GM19455 (cell line): ENCODE results near the gene VSIG1.

Experiments
- ATAC-seq: cut with Tn5 transposase; IDR thresholded peaks from one replicate; pipeline ENCODE4 v1.9.1; 2021; ENCODE audit not compliant: unreplicated experiment

VSIG1 gene

DNA sequence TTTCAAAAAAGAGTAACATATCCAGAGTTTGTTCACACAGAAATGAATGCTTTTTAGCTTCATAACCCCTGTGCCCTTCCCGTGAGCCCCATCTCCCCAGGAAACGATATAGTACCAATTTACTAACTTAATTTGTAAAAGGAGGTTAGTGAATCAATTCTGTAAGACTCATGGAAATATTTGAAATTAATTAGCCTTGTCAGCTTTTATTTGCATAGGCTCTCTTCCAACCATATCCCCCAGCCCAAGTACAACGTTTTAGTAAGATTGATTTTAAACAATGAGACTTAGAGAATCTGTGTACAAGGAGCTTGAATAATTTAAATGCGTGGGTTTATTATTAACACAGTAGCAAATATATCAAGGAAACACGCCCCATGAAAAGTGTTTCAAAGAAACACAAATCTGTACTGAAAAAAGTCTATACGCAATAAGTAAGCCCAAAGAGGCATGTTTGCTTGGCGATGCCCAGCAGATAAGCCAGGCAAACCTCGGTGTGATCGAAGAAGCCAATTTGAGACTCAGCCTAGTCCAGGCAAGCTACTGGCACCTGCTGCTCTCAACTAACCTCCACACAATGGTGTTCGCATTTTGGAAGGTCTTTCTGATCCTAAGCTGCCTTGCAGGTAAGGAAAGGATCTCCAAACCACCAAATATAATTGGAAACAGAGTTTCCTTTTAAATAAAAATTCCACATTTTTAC, at the start of gene VSIG1:
TSS of gene VSIG1 (plus strand) at position 512 of the 703 bp plus-strand sequence. CDS start at position 578, 66 bp downstream.
- ATAC-seq, result no peak

DNA sequence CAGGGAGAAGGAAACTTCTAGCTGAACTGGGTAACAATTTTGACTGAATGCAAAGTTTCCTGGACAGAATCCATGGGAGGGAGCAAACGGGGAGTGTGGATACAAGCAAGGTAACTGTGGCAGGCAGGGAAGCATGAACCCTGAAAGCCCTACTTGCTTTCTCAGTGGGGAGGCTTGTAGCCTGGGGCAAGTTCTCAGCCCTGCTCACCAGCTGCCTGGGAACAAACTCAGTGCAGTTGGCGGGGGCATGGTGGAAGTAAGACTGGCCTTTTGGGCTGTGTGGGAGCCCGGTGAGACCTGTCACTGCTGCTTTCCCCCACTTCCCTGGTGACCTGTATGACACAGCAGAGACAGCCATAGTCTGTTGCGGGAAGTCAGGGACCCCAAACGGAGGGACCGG, 48.7 kb upstream of the VSIG1 start:
- ATAC-seq, result no peak

DNA sequence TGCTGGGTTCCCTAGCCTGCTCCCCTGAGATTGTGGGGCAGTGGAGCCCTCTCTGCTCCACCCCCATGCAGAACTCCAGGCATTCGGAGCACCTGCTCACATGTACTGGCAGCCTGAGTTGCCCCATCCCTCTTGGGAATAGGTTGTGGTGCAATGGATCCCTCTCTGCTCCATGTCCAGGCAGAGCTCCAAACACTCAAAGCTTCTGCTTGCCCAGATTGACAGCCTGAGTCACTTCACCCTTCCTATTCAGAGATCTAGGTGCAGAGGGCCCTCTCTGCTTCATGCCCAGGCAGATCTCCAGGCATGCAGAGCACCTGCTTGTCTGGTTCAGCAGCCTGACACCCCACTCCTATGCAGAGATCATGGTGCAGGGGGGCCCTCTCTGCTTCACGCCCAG, 44.1 kb upstream of the VSIG1 start:
- no peak for ATAC-seq

GRCh38 chrX:108001218-108001814, 43.5 kb upstream of the VSIG1 start:
- no peak for ATAC-seq

GRCh38 chrX:108018656-108019381, 26.0 kb upstream of the VSIG1 start:
- no peak for ATAC-seq

DNA sequence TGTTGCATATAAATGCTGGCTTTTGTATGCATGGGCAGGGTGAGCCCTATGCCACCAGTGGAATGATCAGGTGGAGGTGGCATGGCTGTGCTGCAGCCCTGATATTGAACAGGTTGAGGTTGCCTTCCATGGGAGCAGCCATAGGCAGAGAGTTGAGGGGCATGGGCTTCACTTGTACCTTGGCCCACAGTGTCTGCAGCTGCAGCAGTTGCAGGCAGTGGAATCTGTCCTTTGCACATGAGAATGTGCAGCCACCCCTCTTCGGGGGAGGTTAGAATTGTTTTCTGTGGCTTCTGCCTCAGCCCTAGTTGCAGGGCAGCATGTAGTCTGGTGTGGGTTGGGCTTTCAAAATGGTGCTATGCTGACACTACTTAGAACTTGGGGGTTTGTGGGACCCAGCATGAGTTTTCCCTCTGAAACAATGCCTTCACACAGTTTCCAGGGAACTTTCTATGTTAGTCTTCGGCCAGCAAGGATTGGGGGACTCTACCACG, 25.4 kb upstream of the VSIG1 start:
- no peak for ATAC-seq

- ATAC-seq, result no peak
These were observed 24.2 kb upstream of the VSIG1 start for GRCh38 chrX:108020631-108021030.

GRCh38 chrX:108022491-108023089, 22.3 kb upstream of the VSIG1 start:
- ATAC-seq, result no peak

GRCh38 chrX:108025376-108025775, 19.5 kb upstream of the VSIG1 start:
- no peak for ATAC-seq

- no peak for ATAC-seq
These were observed 18.8 kb upstream of the VSIG1 start for GRCh38 chrX:108025954-108026600.

- no peak for ATAC-seq
These were observed 16.0 kb upstream of the VSIG1 start for GRCh38 chrX:108028854-108029253.

DNA sequence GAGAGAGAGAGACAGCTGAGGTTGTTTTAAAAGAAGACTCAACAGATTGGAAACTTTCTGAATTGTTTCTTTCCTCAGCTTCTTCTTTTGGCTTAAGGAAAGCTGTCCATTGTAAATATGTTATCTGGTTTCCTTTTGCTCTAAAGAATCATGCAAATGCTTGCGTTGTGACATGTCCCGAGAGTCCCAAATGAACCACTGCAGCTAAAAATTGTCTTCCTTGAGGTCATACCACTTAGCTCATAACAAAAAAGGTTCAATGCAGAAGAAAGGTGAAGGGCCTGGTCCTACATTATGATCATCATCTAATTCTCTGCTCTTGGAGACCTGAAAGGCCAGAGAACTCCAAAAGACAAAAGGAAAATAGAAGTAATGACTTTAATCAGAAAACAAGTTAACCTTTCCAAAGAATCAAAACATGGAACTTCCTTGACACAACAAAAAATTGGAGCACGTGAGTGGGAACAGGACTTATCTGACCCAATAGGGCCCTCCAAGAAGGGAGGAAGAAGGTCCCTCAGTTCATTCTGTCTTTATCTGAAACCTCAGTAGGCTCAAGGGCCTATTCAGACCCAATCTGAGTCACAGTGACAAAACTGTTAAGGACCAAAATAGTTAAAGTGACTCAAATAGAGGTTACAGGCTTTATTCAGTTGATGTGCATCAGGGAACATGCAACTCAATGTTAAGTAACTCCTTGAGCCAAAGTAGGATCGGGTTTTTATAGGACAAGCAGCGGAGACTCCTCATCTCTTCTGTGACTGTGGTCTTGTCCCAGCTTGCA, 14.7 kb upstream of the VSIG1 start:
- ATAC-seq, result peak; percentile 74

DNA sequence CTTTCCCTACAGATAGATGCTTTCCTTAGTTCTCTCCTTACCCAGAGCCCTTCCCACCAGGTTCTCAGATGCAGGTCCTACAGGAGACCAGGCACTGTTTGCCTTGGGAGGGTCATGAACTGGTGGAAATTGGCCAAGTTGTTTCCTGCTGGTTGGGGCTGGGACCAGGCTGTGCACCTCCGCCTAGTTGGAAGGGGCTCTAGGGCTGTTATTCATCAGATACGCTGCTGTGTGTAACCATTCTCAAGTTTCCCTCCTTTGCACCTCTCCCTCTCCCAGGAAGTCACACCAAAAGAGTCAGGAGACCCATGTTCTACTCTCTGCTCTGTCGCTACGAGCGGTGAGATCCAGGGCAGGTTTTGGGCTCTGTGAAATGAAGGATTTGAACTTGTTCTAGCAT, 11.9 kb upstream of the VSIG1 start:
- ATAC-seq, result no peak

GRCh38 chrX:108033890-108034289, 11.0 kb upstream of the VSIG1 start:
- no peak for ATAC-seq

DNA sequence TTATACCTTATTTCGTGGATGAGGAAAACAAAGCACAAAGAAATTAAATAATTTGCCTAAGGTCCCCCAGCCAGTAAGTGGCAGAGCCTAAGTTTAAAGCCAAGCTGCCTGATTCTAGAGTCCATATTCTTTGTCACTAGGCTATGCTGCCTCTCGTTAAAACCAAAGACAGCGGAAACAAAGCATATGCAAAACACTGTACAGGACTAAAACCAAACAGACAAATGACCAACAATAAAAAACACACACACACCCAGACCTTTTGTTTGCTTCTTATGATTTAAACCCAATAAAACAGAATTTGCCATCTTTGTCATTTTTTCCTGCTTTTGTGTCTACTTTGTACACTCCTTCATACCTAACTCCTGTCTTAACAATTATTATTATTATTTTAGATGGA, 10.1 kb upstream of the VSIG1 start:
- no peak for ATAC-seq

DNA sequence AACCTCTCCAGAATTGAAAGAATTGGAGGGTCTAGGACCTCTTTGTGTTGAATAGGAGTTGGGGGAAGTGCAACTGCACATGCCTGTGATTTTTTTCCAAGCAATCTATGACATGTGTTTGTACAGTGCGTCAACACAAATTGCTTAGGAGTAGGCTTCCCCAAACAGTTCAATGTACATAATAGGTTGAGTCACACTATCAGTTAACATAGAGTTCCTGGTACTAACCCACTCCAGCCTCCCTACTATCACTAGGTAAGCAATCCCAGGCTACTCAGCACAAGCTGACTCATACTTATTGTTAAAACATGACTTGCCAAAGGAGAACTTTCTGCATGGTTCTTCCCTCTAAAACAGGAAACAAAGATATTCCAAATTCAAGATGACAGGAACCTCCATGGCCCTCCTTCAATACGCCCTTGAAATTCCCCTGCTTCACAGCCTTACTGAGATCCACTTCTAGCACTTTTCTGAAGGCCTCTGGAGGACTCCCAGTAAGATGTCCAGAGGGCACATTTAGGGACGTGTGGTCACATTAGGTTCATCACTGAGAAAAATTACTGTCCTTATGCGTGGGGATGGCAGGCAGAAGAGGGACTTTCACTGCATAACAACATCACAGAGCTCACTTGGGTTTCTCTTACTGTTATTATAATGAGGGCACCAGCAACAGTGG, 8.4 kb upstream of the VSIG1 start:
- no peak for ATAC-seq

DNA sequence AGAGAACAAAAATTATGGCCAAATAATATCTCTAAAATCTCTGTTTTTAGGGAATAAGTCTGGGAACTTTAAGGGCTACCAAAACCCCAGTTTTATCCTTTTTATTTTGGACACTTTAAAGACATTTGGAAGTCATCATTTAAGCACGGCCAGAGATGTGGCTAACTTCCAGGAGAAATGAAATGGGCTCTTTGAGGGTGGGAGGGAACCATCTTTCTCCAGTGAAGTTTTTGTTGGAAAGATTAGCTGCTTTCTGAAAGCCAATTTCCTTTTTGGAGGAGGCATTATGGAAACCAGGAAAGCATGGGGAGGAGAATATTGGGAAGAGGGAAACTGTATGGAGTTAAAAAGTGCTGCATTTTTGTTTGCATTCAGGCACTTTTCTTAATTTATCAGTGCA, 4.8 kb downstream of the VSIG1 start:
- ATAC-seq, result no peak

DNA sequence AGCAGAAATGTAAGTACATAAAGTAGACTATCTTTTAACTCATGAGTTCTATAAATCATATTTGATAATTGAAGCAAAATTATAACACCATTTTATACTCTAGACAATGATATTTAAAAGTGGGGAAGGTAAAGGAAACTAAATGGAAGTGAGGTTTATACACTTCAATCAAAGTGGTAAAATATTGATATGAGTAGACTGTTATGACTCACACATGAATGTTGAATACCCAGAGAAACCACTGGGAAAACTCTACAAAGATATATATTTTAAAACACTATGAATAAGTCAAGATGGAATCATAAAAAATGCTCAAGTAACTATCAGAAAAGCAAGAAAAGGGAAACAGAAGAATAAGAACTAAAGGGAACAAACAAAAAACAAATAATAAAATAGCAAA, 8.4 kb downstream of the VSIG1 start:
- no peak for ATAC-seq

GRCh38 chrX:108055546-108055945, 10.7 kb downstream of the VSIG1 start:
- ATAC-seq, result no peak

- ATAC-seq, result no peak
These were observed 14.9 kb downstream of the VSIG1 start for GRCh38 chrX:108059801-108060200.
